ENCODE results near the gene XRCC5.

GRCh38 chr2:216086207-216086893, 22.8 kb upstream of the XRCC5 start:
- TF ChIP-seq POLR2A (IDR thresholded peaks at IDR 0.05; ENCODE audit: low read depth, low read length), result no peak
- TF ChIP-seq TAF1 (IDR thresholded peaks at IDR 0.05; ENCODE audit: low read depth, low read length), result no peak

All from GM12891 (cell line).